Peyer's patch (tissue), 4 donors: ENCODE measurements around the gene ARHGEF4. TPM values are rescaled to one million over a fixed set of nuclear protein-coding genes. Genes with fewer than 3 reads are reported as not detected.

ENCODE experiments used
- DNase-seq, 3 donors: peaks; one replicate each; pipeline ENCODE4 v3.0.0-alpha.2; 2017 to 2019
- H3K27ac ChIP-seq, 4 donors: fragments of 200-600 bp; sonication (generic); one replicate each; pipeline ENCODE4 v1.5.1; 2016 to 2019
- H3K27me3 ChIP-seq, 2 donors: fragments of 200-600 bp; sonication (generic); one replicate each; pipeline ENCODE4 v1.5.1; 2019
- H3K36me3 ChIP-seq, 3 donors: fragments of 200-600 bp; sonication (generic); one replicate each; pipeline ENCODE4 v1.5.1; 2016 to 2019
- H3K4me1 ChIP-seq, 4 donors: fragments of 200-600 bp; sonication (generic); one replicate each; pipeline ENCODE4 v1.5.1; 2016 to 2019
- H3K4me3 ChIP-seq, 4 donors: fragments of 200-600 bp; sonication (generic); 1 replicate in 3 of 4; 2 replicates in 1 of 4; pipeline ENCODE4 v1.5.1; 2016 to 2019; ENCODE audit warnings: mild to moderate bottlenecking in 1 of 4
- H3K9me3 ChIP-seq, 4 donors: fragments of 200-600 bp; sonication (generic); one replicate each; pipeline ENCODE4 v1.5.1; 2016 to 2019; ENCODE audit warnings: mild to moderate bottlenecking in 1 of 4
- CTCF ChIP-seq, 6 experiments: fragments of 450-650 bp in 4 of 6; fragments of 200-600 bp in 2 of 6; sonication (generic) in 1 of 6; IDR thresholded peaks; one replicate each; pipeline ENCODE4 v1.5.1; 2017 to 2019; ENCODE audit warnings: antibody characterized with exemption in 6 of 6, mild to moderate bottlenecking in 3 of 6, moderate library complexity in 1 of 6
- POLR2A ChIP-seq, 2 donors: fragments of 450-650 bp; IDR thresholded peaks; one replicate each; pipeline ENCODE4 v1.5.1; 2017; ENCODE audit warnings: antibody characterized with exemption in 2 of 2, mild to moderate bottlenecking in 2 of 2, moderate library complexity in 2 of 2
- total RNA-seq, 4 donors: library from RNA; depleted of rRNA; stranded (reverse); fragments of >200 nt; gene quantifications; one replicate each; pipeline ENCODE4 v1.1.0, GENCODE V29; 2016

ARHGEF4 gene
- total RNA-seq, 4 donors from 2014 or later, result 1.1 to 10.7 (median 1.6) TPM

- Histone ChIP-seq H3K27me3 (no peaks in the 10 kb centered on the region), H3K27ac (no peak overlapping the region), H3K9me3 (no peaks in the 10 kb centered on the region), H3K36me3 (no peaks in the 10 kb centered on the region), H3K4me3 (no peak overlapping the region), H3K4me1 (no peaks in the 10 kb centered on the region)
- TF ChIP-seq POLR2A (IDR thresholded peaks at IDR 0.05) (no peak), CTCF (IDR thresholded peaks at IDR 0.05) (no peak)
- no peak for DNase-seq
Observed at GRCh38 chr2:131027566-131028528, 191.1 kb downstream of the ARHGEF4 start.

- no peak for DNase-seq
- Histone ChIP-seq H3K36me3 (no peaks in the 10 kb centered on the region), H3K9me3 (no peaks in the 10 kb centered on the region), H3K4me1 (peaks cover 0 to 6% (median 0%) of the 10 kb centered on the region in 4 donors), H3K4me3 (no peak overlapping the region), H3K27me3 (no peaks in the 10 kb centered on the region), H3K27ac (no peak overlapping the region)
- TF ChIP-seq CTCF (IDR thresholded peaks at IDR 0.05) (no peak), POLR2A (IDR thresholded peaks at IDR 0.05) (no peak)
Observed at GRCh38 chr2:131029812-131030211, 193.1 kb downstream of the ARHGEF4 start.

DNA sequence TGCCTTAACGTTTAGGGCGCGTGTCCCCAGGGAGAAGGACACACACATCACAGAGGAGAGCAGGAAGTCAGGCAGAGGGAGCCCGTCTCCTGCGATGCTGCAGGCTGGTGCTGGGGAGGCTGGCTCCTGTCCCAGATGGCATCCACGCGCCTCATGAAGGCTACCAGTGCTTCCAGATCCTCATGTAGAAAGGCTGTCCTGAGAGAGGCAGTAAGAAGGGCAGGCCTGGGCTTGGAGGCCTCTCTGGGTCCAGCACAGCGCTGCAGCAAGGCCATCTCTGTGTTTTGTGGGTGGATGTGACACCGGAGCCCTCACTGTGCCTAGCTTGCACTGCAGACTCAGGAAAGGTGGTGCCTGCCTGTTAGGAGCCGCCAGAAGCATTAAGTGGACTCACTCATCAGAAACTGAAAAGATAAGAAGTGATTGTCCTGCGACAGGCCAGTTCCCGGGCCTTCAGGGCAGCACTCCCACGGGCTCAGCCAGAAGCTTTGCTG is 193.8 kb downstream of the ARHGEF4 start:
- Histone ChIP-seq H3K4me1 (peaks cover 0 to 6% (median 0%) of the 10 kb centered on the region in 4 donors), H3K27me3 (peaks cover 0 to 5% of the 10 kb centered on the region in 2 donors), H3K36me3 (no peaks in the 10 kb centered on the region), H3K9me3 (no peaks in the 10 kb centered on the region), H3K27ac (no peak overlapping the region), H3K4me3 (no peak overlapping the region)
- TF ChIP-seq POLR2A (IDR thresholded peaks at IDR 0.05) (no peak), CTCF (IDR thresholded peaks at IDR 0.05) (no peak)
- DNase-seq, result no peak

DNA sequence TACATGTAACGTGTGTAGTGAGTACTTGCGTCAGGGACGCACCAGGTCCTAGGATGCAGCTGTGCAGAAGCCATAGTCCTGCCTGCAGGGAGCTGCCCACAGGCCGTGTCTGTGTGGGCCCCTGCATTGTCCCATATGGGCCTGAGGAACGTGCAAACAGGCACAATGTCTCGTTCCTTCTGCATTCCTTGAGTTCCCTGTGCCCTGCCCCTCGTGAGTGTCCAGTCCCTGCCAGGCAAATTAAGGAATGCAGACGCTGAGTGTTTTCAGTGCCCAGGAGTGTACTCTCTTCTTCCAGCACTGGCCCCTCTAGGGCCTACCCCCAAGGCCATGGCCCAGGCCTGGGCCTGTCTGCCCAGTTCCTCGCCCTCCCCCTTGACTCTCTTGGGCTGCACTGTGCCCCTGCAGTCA is 194.7 kb downstream of the ARHGEF4 start:
- Histone ChIP-seq H3K9me3 (no peaks in the 10 kb centered on the region), H3K36me3 (no peaks in the 10 kb centered on the region), H3K27ac (no peak overlapping the region), H3K4me1 (peaks cover 0 to 6% (median 0%) of the 10 kb centered on the region in 4 donors), H3K4me3 (no peak overlapping the region), H3K27me3 (peaks cover 0 to 7% of the 10 kb centered on the region in 2 donors)
- TF ChIP-seq CTCF (IDR thresholded peaks at IDR 0.05), result no peak
- no peak for TF ChIP-seq POLR2A (IDR thresholded peaks at IDR 0.05)
- DNase-seq, result no peak

DNA sequence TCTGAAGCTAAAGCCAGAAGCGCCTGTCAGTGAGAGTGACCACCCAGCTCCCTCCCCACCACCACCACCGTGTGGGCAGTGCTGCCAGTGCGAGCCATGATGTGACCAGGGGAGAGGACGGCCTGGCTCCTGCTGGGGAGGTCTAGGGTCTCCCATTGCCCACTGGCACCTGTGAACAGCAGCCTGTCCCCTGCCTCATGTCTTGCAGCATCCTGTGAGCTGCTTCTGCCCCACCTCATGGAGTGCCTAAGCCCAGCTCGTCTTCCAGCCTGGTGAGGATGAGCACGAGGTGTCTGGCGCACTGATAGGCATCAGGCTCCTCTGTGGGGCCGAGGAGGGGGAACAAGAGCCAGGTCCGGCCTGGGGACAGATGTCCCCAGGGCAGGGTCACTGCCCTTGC is 195.2 kb downstream of the ARHGEF4 start:
- Histone ChIP-seq H3K27ac (no peak overlapping the region), H3K36me3 (no peaks in the 10 kb centered on the region), H3K4me3 (no peak overlapping the region), H3K9me3 (no peaks in the 10 kb centered on the region), H3K27me3 (peaks cover 0 to 7% of the 10 kb centered on the region in 2 donors), H3K4me1 (peaks cover 0 to 6% (median 0%) of the 10 kb centered on the region in 4 donors)
- DNase-seq, result no peak
- no peak for TF ChIP-seq CTCF (IDR thresholded peaks at IDR 0.05)
- TF ChIP-seq POLR2A (IDR thresholded peaks at IDR 0.05), result no peak
